ENCODE measurements around the gene GALNTL6.

GALNTL6 gene

GRCh38 chr4:172168888-172169287, 355.7 kb downstream of the GALNTL6 start:
- no peak for TF ChIP-seq CTCF (conservative IDR thresholded peaks at IDR 0.05; ENCODE audit: control insufficient read depth, insufficient read depth, low read depth, low read length)
- no peak overlapping the region for H3K4me3 ChIP-seq (ENCODE audit: control insufficient read depth, low read depth, low read length)
- DNase-seq (ENCODE audit: low read depth), result no peak

DNA sequence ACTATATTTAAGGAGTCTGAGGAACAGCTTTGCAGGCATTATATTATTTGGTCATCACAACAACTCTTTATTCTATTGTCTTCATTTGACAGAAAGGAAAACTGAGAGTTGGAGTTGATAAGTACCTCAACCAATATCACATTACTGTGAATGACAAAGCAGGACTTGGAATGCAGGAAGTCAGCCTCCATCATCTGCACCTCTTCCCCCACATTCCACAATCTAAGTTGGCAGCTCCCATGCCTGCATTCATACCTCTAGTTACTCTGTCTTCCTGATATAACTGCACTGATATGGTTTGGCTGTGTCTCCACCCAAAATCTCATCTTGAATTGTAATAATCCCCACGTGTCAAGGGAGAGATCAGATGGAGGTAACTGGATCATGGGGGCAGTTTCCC, 356.7 kb downstream of the GALNTL6 start:
- TF ChIP-seq CTCF (conservative IDR thresholded peaks at IDR 0.05; ENCODE audit: control insufficient read depth, insufficient read depth, low read depth, low read length), result no peak
- no peak overlapping the region for H3K4me3 ChIP-seq (ENCODE audit: control insufficient read depth, low read depth, low read length)
- DNase-seq (ENCODE audit: low read depth), result no peak

GRCh38 chr4:172173206-172173605, 360.0 kb downstream of the GALNTL6 start:
- no peak for TF ChIP-seq CTCF (conservative IDR thresholded peaks at IDR 0.05; ENCODE audit: control insufficient read depth, insufficient read depth, low read depth, low read length)
- H3K4me3 ChIP-seq (ENCODE audit: control insufficient read depth, low read depth, low read length), result no peak overlapping the region
- no peak for DNase-seq (ENCODE audit: low read depth)

DNA sequence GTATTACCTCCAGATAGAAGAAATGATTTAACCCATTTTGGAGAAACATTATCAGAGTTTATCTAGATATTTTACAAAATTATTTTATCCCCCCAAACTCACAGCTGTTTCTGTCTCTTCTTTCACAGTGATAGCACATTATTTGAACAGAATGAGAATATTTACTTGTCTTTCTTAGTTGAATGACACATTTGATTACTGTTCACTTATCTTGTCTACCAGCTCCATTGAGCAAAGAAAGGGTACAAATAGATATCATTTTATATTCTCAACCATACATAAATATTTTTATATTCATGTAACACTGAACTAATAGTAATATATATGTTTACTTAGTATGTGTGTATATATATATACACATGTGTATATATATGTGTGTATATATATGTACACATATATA, 364.2 kb downstream of the GALNTL6 start:
- TF ChIP-seq CTCF (conservative IDR thresholded peaks at IDR 0.05; ENCODE audit: control insufficient read depth, insufficient read depth, low read depth, low read length), result no peak
- no peak overlapping the region for H3K4me3 ChIP-seq (ENCODE audit: control insufficient read depth, low read depth, low read length)
- no peak for DNase-seq (ENCODE audit: low read depth)

DNA sequence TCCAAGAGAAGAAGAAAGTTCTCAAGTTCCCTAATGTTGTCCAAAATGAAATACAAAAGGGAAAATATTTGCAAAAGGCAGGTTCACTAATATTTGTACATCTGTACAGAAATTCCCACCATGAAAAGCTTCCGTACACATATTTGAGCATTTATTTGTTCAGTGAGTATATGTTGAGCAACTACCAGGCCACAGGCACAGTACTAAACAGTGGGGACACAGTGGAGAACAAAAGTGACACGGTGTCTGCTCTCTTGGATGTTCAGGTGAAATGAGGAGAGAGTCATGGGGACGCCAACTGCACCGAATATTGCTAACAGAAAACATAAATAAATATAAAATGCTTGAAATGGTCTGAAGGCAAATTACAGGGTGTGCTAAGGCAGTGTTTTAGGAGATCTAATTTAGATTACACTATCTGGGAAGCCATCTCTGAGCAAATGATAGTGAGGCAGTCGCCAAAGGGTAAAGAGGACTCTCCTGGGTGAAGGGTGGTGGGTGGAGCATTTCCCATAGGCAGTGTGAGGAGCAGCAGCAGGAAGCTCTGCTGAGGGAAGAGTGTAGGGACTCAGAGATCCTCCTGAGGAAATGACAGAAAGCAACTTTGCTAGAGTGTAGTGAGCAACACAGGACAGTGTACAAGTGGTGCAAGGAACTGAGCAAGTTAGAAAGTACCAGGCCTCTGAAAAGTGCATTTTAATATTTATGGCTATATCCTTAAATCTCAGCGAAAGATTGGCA, 375.2 kb downstream of the GALNTL6 start:
- no peak for TF ChIP-seq CTCF (conservative IDR thresholded peaks at IDR 0.05; ENCODE audit: control insufficient read depth, insufficient read depth, low read depth, low read length)
- DNase-seq (ENCODE audit: low read depth), result no peak
- no peak overlapping the region for H3K4me3 ChIP-seq (ENCODE audit: control insufficient read depth, low read depth, low read length)

DNA sequence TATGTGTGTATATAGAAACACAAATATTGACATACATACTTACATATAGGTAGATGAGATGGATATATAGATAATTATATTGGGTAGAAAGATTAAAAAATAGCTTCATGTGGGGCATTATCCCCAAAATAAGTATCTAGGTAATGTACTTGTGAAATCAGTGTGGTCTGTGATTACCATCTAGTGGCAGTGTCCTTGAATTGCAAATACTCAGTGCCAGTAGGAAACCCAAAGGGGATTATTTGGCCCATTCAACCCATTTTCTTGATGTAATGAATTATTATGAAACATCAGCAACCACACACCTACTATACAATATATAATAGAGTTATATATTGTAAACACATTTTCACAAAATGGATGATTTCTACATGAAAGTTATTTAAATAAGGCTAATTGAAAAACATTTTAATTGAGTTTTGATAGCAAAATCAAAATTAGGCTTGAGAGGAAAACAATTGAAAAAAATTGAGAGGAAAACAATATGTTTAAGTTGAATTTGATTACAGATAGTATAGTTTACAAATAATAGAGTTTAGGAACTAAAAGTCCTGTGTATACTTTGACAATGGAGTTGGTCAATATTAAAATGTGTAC, 389.4 kb downstream of the GALNTL6 start:
- H3K4me3 ChIP-seq (ENCODE audit: control insufficient read depth, low read depth, low read length), result no peak overlapping the region
- TF ChIP-seq CTCF (conservative IDR thresholded peaks at IDR 0.05; ENCODE audit: control insufficient read depth, insufficient read depth, low read depth, low read length), result peak; percentile 58
- peak; percentile 49 for DNase-seq (ENCODE audit: low read depth)
